Body of pancreas (tissue), 4 donors: Measurements from ENCODE around the gene TMPO. TPM values are rescaled to one million over a fixed set of nuclear protein-coding genes. Genes with fewer than 3 reads are reported as not detected.
"Not testable (repeated sequence)": the region's sequence is repeated elsewhere in the genome, so short reads cannot be mapped to it uniquely, and the experiment has no call there.

Experiments used
- ATAC-seq: fragments of 150-250 bp; one replicate; pipeline ENCODE4 v1.9.1; 2016
- DNase-seq, 4 donors: peaks; one replicate each; pipeline ENCODE4 v3.0.0-alpha.2; 2019
- H3K27ac ChIP-seq, 4 donors: fragments of 200-600 bp; sonication (generic); 1 replicate in 3 of 4; 2 replicates in 1 of 4; pipeline versions ENCODE4 v1.5.1 to v1.6.1; 2016 to 2019; ENCODE audit warnings: mild to moderate bottlenecking in 1 of 4, mixed read lengths in 1 of 4, moderate library complexity in 1 of 4
- H3K27me3 ChIP-seq, 2 donors: fragments of 200-600 bp; sonication (generic); one replicate each; pipeline ENCODE4 v1.6.0; 2016; ENCODE audit warnings: mild to moderate bottlenecking in 1 of 2
- H3K36me3 ChIP-seq, 2 donors: fragments of 200-600 bp; sonication (generic); replicated peaks in 1 of 2; 2 replicates each; pipeline ENCODE4 v1.5.1; 2016; ENCODE audit warnings: low read depth in 2 of 2; ENCODE audit not compliant: insufficient read depth in 1 of 2
- H3K4me1 ChIP-seq: fragments of 200-600 bp; sonication (generic); one replicate; pipeline ENCODE4 v1.6.0; 2016
- H3K4me3 ChIP-seq, 2 donors: fragments of 200-600 bp; sonication (generic); 1 replicate in 1 of 2; 2 replicates in 1 of 2; pipeline ENCODE4 v1.5.1; 2016 to 2019
- H3K9me3 ChIP-seq, 3 donors: fragments of 200-600 bp; sonication (generic); 1 replicate in 2 of 3; 2 replicates in 1 of 3; pipeline ENCODE4 v1.5.1; 2016
- POLR2A ChIP-seq, 3 donors: fragments of 450-650 bp; IDR thresholded peaks; one replicate each; pipeline ENCODE4 v1.6.1; 2016; ENCODE audit warnings: antibody characterized with exemption in 3 of 3, mild to moderate bottlenecking in 2 of 3
- WGBS, 2 donors: methylation state at CpG; one replicate each; pipeline ENCODE4 v1.1.5; 2017; 5-methylcytosine and 5-hydroxymethylcytosine counted together
- intact Hi-C: fragments of 100-400 bp; cut with DNase I; formaldehyde crosslinking; loops from one replicate; pipeline ENCODE4 v1.15.1; 2023
- total RNA-seq, 2 donors: library from RNA; depleted of rRNA; stranded (reverse); fragments of >200 nt; gene quantifications; one replicate each; pipeline ENCODE4 v1.1.0, GENCODE V29; 2016
- TF ChIP-seq, protein P1 (sequence below), 7 experiments: fragments of 450-650 bp in 4 of 7; fragments of 200-600 bp in 3 of 7; sonication (generic) in 3 of 7; IDR thresholded peaks; one replicate each; pipeline ENCODE4 v1.5.1; 2016 to 2019; ENCODE audit warnings: antibody characterized with exemption in 7 of 7

Gene TMPO
- total RNA-seq, 2 donors from 2014 or later = 84.7 to 94.9 TPM

DNA sequence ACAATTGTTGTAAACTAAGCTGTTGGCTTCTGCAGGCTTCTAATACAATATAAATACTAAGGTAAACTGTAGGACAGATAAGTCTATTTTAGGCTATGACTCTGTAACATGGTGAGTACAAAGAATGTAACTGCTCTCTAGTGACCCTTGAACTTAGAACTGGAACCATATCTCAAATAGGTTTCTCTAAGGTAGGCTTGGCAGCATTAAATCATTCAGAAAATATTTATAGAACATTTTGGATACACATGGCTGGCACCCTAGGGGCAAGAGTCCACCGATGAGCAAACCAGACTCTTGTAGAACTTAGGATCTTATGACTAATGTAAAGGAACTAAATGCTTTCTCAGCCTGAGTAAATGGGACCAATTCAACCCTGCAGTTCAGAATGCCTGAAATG lies 58.7 kb downstream of the TMPO start:
- H3K27ac ChIP-seq = no peak overlapping the region
- peak in 2 of 4 donors; percentile 15 to 23 for DNase-seq
- H3K4me3 ChIP-seq = no peak overlapping the region
- intact Hi-C loops = no loop called here
- TF ChIP-seq, protein P1, sequence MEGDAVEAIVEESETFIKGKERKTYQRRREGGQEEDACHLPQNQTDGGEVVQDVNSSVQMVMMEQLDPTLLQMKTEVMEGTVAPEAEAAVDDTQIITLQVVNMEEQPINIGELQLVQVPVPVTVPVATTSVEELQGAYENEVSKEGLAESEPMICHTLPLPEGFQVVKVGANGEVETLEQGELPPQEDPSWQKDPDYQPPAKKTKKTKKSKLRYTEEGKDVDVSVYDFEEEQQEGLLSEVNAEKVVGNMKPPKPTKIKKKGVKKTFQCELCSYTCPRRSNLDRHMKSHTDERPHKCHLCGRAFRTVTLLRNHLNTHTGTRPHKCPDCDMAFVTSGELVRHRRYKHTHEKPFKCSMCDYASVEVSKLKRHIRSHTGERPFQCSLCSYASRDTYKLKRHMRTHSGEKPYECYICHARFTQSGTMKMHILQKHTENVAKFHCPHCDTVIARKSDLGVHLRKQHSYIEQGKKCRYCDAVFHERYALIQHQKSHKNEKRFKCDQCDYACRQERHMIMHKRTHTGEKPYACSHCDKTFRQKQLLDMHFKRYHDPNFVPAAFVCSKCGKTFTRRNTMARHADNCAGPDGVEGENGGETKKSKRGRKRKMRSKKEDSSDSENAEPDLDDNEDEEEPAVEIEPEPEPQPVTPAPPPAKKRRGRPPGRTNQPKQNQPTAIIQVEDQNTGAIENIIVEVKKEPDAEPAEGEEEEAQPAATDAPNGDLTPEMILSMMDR (IDR thresholded peaks at IDR 0.05) = no peak
- no peak for TF ChIP-seq POLR2A (IDR thresholded peaks at IDR 0.05)
- H3K9me3 ChIP-seq = no peaks in the 10 kb centered on the region
- no peaks in the 10 kb centered on the region for H3K36me3 ChIP-seq
- H3K4me1 ChIP-seq = peaks cover 8% of the 10 kb centered on the region
- ATAC-seq = peak; percentile 59
- WGBS, 2 donors = 29 to 57% methylated on average over 1 of the region's 1 CpG
- no peaks in the 10 kb centered on the region for H3K27me3 ChIP-seq

DNA sequence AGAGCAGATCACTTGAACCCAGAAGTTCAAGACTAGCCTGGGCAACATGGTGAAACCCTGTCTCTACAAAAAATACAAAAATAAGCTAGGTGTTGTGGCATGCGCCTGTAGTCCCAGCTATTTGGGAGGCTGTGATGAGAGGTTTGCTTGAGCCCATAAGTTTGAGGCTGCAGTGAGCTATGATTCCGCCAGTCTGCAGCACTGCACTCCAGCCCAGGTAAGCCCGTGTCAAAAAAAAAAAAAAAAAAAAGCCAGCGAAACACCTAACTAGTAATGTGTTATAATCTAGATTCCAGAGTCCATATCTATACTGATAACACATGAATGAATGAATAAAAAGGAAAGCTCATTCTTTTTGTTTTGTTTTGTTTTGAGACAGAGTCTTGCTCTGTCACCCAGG lies 59.6 kb downstream of the TMPO start:
- intact Hi-C loops = no loop called here
- Histone ChIP-seq H3K4me1 (peaks cover 8% of the 10 kb centered on the region), H3K27me3 (no peaks in the 10 kb centered on the region), H3K36me3 (no peaks in the 10 kb centered on the region), H3K27ac (no peak overlapping the region), H3K9me3 (no peaks in the 10 kb centered on the region), H3K4me3 (no peak overlapping the region)
- ATAC-seq (no peak), DNase-seq (no peak)
- no peak for TF ChIP-seq POLR2A (IDR thresholded peaks at IDR 0.05)
- TF ChIP-seq, protein P1 (IDR thresholded peaks at IDR 0.05) = no peak
- 71 to 77% methylated on average over 4 of the region's 4 CpGs for WGBS, 2 donors

DNA sequence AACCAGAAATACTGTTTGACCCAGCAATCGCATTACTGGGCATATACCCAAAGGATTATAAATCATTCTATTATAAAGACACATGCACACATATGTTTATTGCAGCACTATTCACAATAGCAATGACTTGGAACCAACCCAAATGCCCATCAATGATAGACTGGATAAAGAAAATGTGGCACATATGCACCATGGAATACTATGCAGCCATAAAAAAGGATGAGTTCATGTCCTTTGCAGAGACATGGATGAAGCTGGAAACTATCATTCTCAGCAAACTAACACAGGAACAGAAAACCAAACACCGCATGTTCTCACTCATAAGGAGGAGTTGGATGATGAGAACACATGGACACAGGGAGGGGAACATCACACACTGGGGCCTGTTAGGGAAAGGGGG lies 61.4 kb downstream of the TMPO start:
- intact Hi-C loops, ATAC-seq: not testable (repeated sequence)

DNA sequence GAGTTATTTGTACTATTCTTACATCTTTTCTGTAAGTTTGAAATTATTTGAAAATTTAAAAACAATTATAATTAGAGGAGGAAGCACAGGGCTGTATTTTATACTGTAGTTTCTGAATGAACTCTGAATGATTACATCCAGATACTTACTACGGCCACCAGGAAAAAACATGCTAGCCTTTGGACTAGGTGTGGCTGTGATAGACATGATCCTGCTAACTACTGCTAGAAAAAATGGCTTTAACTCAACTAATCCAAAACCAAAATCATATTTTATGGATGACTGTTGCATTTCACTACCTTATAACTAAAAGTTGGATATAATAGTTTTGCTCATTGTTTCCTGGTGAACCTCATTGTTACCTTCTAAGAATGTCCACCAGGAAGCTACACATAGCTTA lies 63.0 kb downstream of the TMPO start:
- H3K27me3 ChIP-seq = no peaks in the 10 kb centered on the region
- no peaks in the 10 kb centered on the region for H3K36me3 ChIP-seq
- WGBS, 2 donors = 74 to 76% methylated on average over 1 of the region's 1 CpG
- ATAC-seq = no peak
- no peaks in the 10 kb centered on the region for H3K9me3 ChIP-seq
- no peak for DNase-seq
- peaks cover 8% of the 10 kb centered on the region for H3K4me1 ChIP-seq
- TF ChIP-seq POLR2A (IDR thresholded peaks at IDR 0.05) = no peak
- TF ChIP-seq, protein P1 (IDR thresholded peaks at IDR 0.05) = no peak
- H3K27ac ChIP-seq = no peak overlapping the region
- H3K4me3 ChIP-seq = no peak overlapping the region
- intact Hi-C loops = no loop called here

More for the DNA sequence above, 61.4 kb downstream of the TMPO start:
- not testable (repeated sequence) for H3K4me1 ChIP-seq, H3K4me3 ChIP-seq, H3K27me3 ChIP-seq, H3K36me3 ChIP-seq, DNase-seq, H3K9me3 ChIP-seq, H3K27ac ChIP-seq
- 78 to 86% methylated on average over 2 of the region's 2 CpGs for WGBS, 2 donors

DNA sequence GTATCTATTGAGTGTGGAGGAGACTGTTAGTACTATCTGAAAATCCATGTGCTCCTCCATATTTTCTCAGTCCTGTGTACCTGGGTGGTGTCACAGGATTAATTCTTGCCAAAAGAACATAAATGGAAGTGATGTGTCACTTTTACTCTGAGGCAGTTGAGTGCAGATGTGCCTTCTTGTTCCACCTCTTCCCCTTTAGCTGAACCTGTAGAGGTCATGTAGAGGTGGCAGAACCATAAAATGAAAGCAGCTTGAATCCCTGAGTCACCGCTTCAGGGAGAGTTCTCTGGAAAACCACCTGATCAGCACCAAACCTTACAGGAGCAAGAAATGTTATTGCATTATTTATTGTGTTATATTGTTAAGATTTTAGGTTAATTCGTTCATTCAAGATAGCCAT lies 63.4 kb downstream of the TMPO start:
- WGBS, 2 donors = 85 to 89% methylated on average over 2 of the region's 2 CpGs

More for the DNA sequence above, 63.4 kb downstream of the TMPO start:
- TF ChIP-seq POLR2A (IDR thresholded peaks at IDR 0.05) = no peak
- TF ChIP-seq, protein P1 (IDR thresholded peaks at IDR 0.05) = no peak
- no peak overlapping the region for H3K4me3 ChIP-seq
- ATAC-seq = no peak
- intact Hi-C loops = no loop called here
- no peaks in the 10 kb centered on the region for H3K9me3 ChIP-seq
- no peak overlapping the region for H3K27ac ChIP-seq
- DNase-seq = no peak
- H3K36me3 ChIP-seq = no peaks in the 10 kb centered on the region
- peaks cover 6% of the 10 kb centered on the region for H3K4me1 ChIP-seq
- H3K27me3 ChIP-seq = no peaks in the 10 kb centered on the region
